Activated CD4-positive, alpha-beta T cell treated with anti-CD3 and anti-CD28 coated beads, Interleukin-2, amount 10 ng/mL, durations not matched to agents 7 days and 5 days (primary cell): ENCODE data around the gene CACNA1S. TPM values are rescaled to one million over a fixed set of nuclear protein-coding genes. Genes with fewer than 3 reads are reported as not detected.

Source experiments
- CTCF ChIA-PET: fragments of 350-600 bp; sonication (Branson Sonifier 250); formaldehyde crosslinking; loops from one replicate; lab custom pipeline; 2021; ENCODE audit warnings: antibody characterized with exemption; lab: Charles Lee
- POLR2A ChIA-PET: fragments of 350-600 bp; sonication (Branson Sonifier 250); formaldehyde crosslinking; loops from one replicate; lab custom pipeline; 2021; ENCODE audit warnings: antibody characterized with exemption; lab: Charles Lee
- DNase-seq: peaks from one replicate; pipeline ENCODE4 v3.0.0-alpha.2; 2020
- H3K27ac Mint-ChIP-seq: one replicate; pipeline ENCODE4 v1.8.0; 2021; ENCODE audit warnings: mild to moderate bottlenecking, moderate library complexity, mixed read lengths
- H3K27me3 Mint-ChIP-seq: one replicate; pipeline ENCODE4 v1.8.0; 2021; ENCODE audit warnings: mixed read lengths
- H3K36me3 Mint-ChIP-seq: one replicate; pipeline ENCODE4 v1.8.0; 2021; ENCODE audit warnings: low read depth, mixed read lengths
- H3K4me1 Mint-ChIP-seq: one replicate; pipeline ENCODE4 v1.8.0; 2021; ENCODE audit warnings: mixed read lengths
- H3K4me3 Mint-ChIP-seq: one replicate; pipeline ENCODE4 v1.8.0; 2021; ENCODE audit warnings: mild to moderate bottlenecking, moderate library complexity, mixed read lengths
- H3K9me3 Mint-ChIP-seq: one replicate; pipeline ENCODE4 v1.8.0; 2021; ENCODE audit warnings: mixed read lengths
- total RNA-seq, 2 experiments: library from RNA; stranded (reverse); gene quantifications; one replicate each; pipeline ENCODE4 v1.2.3, GENCODE V29; 2021

CACNA1S gene
- total RNA-seq, 2 experiments from 2014 or later: not detected

DNA sequence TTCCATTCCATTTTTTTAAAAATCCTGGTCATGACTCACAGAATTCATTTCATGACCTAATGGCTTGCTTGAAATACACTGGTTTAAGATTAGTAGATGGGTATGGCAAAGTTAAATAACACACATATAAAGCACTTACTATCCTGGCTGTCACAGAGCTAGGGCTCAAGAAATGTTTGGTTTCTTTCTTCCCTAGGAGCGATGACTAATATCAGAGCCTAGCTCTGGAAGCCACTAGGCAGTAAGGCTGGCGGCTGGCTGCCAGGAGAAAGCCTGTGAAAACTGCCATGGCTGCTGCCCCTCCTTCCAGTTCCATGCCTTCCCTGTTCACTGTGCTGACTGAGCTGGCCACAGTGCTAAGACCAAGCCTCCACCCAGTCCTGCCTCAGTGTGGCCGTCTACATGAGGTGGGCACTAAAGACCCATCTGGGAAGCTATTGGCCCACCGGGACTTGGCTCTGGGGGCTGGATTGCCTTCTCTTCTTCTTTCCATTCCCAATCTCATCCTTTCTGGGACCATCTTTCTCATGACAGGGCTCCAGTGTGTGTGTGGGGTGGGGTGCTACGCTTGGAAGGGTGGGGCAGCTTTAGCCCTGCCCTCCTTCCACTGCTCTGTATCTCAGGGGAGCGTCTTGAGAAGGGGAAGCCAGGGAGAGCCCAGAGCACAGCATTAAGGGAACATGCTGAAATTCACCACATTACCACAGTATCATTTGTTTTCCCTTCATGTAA is 25.5 kb upstream of the CACNA1S start:
- CTCF ChIA-PET: interaction anchor here (1.3 to 1.4 kb wide), 3 partner anchors 9 to 19 kb away, joined by 3 to 5 read pairs (median 3); partner anchors contain the start of gene TMEM9
- H3K4me1 Mint-ChIP-seq: no peaks in the 10 kb centered on the region
- no peaks in the 10 kb centered on the region for H3K27me3 Mint-ChIP-seq
- no peaks in the 10 kb centered on the region for H3K9me3 Mint-ChIP-seq
- H3K4me3 Mint-ChIP-seq: no peak overlapping the region
- POLR2A ChIA-PET: no interaction called here
- no peak for DNase-seq
- H3K27ac Mint-ChIP-seq: no peak overlapping the region
- H3K36me3 Mint-ChIP-seq: no peaks in the 10 kb centered on the region

DNA sequence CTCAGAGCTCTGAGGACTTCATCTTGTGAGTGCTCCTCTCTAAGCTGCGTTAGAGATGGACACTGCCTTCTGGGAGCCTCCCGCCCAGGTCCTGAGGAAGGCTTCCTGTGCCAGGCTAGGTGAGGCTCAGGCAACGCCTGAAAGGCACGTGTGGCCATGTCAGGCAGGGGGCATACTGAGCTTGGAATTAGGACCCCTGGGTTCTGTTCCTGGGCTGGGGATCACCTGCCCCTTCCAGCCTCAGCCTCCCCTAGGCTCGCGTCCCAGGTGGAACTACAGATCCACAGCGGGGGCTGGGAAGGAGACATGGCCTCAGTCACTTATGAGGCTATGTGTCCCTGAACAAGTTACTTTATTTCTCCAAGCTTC is 24.8 kb upstream of the CACNA1S start:
- no peaks in the 10 kb centered on the region for H3K9me3 Mint-ChIP-seq
- ChIA-PET POLR2A (no interaction called here), CTCF (interaction anchor here (0.5 to 1.3 kb wide), 3 partner anchors 10 to 294 kb away, joined by 3 to 5 read pairs (median 4); no protein-coding TSS in a partner anchor)
- H3K4me1 Mint-ChIP-seq: no peaks in the 10 kb centered on the region
- H3K4me3 Mint-ChIP-seq: no peak overlapping the region
- DNase-seq: no peak
- H3K36me3 Mint-ChIP-seq: no peaks in the 10 kb centered on the region
- H3K27me3 Mint-ChIP-seq: no peaks in the 10 kb centered on the region
- H3K27ac Mint-ChIP-seq: no peak overlapping the region

GRCh38 chr1:201136355-201137023 is 24.3 kb upstream of the CACNA1S start:
- Mint-ChIP-seq H3K4me3 (no peak overlapping the region), H3K9me3 (no peaks in the 10 kb centered on the region), H3K36me3 (no peaks in the 10 kb centered on the region), H3K27me3 (no peaks in the 10 kb centered on the region), H3K27ac (no peak overlapping the region), H3K4me1 (no peaks in the 10 kb centered on the region)
- ChIA-PET CTCF (interaction anchor here (0.5 to 1.3 kb wide), 4 partner anchors 10 to 293 kb away, joined by 3 to 5 read pairs (median 4); no protein-coding TSS in a partner anchor), POLR2A (no interaction called here)
- no peak for DNase-seq

DNA sequence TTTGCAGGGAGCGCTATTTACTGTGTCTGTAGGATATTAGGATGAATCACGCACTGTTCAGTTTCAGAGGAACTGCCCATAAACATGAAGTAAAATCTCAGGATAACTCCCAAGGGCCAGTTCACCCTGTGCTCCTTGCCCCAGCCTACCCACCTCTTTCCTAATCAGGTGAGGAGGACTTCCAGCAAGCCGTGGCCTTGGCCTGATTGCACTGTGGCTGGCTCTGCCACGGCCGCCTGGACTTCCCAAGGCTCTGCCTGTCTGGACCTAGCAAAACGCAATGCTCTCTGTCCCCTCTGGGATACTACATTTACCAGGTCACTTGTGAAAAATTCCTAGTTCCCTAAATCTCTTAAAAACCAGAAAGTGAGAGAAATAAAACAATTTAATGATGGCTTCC is 22.2 kb upstream of the CACNA1S start:
- H3K36me3 Mint-ChIP-seq: no peaks in the 10 kb centered on the region
- no peak for DNase-seq
- H3K27me3 Mint-ChIP-seq: no peaks in the 10 kb centered on the region
- H3K4me1 Mint-ChIP-seq: no peaks in the 10 kb centered on the region
- H3K27ac Mint-ChIP-seq: no peak overlapping the region
- H3K4me3 Mint-ChIP-seq: no peak overlapping the region
- no peaks in the 10 kb centered on the region for H3K9me3 Mint-ChIP-seq
- ChIA-PET CTCF (no interaction called here), POLR2A (interaction anchor here (0.6 kb wide), 1 partner anchor 92 kb away, joined by 5 read pairs; no protein-coding TSS in a partner anchor)

DNA sequence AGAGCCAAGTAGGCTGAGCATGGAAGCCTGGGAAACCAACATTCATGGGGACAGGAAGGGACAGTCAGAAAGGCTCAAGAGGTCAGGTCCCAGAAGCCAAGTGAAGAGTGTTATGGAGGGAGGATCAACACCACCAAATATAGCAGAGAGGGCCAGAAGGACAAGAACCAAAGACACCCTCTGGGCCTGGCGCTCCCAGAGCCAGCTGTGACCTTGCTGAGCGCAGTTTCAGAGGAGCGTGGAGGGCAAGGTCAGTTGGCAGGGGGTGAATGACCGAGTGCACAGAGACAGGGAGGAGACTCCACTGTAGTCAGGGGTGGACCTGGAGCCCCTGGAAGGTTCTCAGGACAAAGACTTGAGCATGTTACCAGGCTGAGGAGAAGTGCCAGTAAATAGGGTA is 19.2 kb upstream of the CACNA1S start:
- Mint-ChIP-seq H3K36me3 (no peaks in the 10 kb centered on the region), H3K27ac (no peak overlapping the region), H3K4me3 (no peak overlapping the region), H3K4me1 (no peaks in the 10 kb centered on the region), H3K27me3 (no peaks in the 10 kb centered on the region), H3K9me3 (no peaks in the 10 kb centered on the region)
- ChIA-PET CTCF (no interaction called here), POLR2A (no interaction called here)
- no peak for DNase-seq

DNA sequence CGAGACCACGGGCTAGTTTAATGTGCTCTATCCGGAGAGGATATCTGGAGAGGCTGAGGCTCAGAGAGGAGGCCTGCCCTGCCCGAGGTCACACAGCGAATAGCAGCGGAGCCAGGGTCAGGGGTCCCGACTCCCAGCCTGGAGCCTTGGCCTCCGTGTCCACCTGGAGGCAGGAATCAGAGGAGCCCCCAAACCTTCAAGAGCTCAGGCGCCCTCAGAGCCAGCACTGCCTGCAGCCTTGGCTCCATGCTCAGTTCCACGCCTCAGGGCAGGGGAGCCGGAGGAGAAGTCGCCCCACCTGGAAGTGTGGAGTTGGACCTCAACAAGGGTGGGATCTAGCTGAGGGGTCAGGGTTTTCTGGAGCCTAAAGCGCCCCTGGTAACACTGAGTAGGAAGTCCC is 16.7 kb upstream of the CACNA1S start:
- CTCF ChIA-PET: interaction anchor here (0.6 to 2.2 kb wide), 2 partner anchors 10 to 51 kb away, joined by 3 to 11 read pairs; no protein-coding TSS in a partner anchor
- H3K4me1 Mint-ChIP-seq: no peaks in the 10 kb centered on the region
- H3K27ac Mint-ChIP-seq: no peak overlapping the region

DNA sequence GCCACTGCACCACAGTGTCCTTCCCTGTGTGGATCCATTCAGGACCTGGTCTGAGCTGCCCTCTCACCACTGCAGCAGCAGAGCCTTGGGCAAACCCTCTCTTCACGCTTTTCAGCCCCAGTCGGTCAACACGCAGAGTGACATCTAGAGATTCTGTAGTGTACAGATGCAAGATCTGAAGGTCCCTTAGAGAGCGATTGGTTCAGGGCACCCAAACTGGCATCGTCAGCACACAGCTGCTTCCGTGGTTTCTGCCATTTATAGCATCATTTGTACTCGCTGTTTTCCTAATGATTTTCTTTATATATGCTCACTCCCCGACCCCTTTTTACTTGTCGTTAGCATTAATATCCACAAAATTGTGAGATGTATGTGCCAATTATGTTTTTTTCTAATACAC is 16.2 kb upstream of the CACNA1S start:
- peaks cover 10% of the 10 kb centered on the region for H3K27me3 Mint-ChIP-seq
- ChIA-PET CTCF (interaction anchor here (2.2 kb wide), 1 partner anchor 10 kb away, joined by 11 read pairs; no protein-coding TSS in a partner anchor), POLR2A (no interaction called here)
- no peaks in the 10 kb centered on the region for H3K36me3 Mint-ChIP-seq
- no peaks in the 10 kb centered on the region for H3K9me3 Mint-ChIP-seq
- DNase-seq: no peak
- no peak overlapping the region for H3K4me3 Mint-ChIP-seq
- no peaks in the 10 kb centered on the region for H3K4me1 Mint-ChIP-seq
- H3K27ac Mint-ChIP-seq: no peak overlapping the region

More for the DNA sequence above, 16.7 kb upstream of the CACNA1S start:
- Mint-ChIP-seq H3K36me3 (no peaks in the 10 kb centered on the region), H3K27me3 (peaks cover 7% of the 10 kb centered on the region), H3K4me3 (no peak overlapping the region), H3K9me3 (no peaks in the 10 kb centered on the region)
- POLR2A ChIA-PET: no interaction called here
- no peak for DNase-seq

- no peaks in the 10 kb centered on the region for H3K36me3 Mint-ChIP-seq
- H3K9me3 Mint-ChIP-seq: no peaks in the 10 kb centered on the region
- no peak overlapping the region for H3K27ac Mint-ChIP-seq
- no peak overlapping the region for H3K4me3 Mint-ChIP-seq
- H3K4me1 Mint-ChIP-seq: no peaks in the 10 kb centered on the region
- peaks cover 10% of the 10 kb centered on the region for H3K27me3 Mint-ChIP-seq
- POLR2A ChIA-PET: no interaction called here
- no peak for DNase-seq
- CTCF ChIA-PET: interaction anchor here (2.2 kb wide), 1 partner anchor 9 kb away, joined by 11 read pairs; no protein-coding TSS in a partner anchor
Measured at GRCh38 chr1:201127755-201128455, 15.7 kb upstream of the CACNA1S start.

- CTCF ChIA-PET: interaction anchor here (1.5 kb wide), 1 partner anchor 13 kb away, joined by 5 read pairs; no protein-coding TSS in a partner anchor
- H3K9me3 Mint-ChIP-seq: no peaks in the 10 kb centered on the region
Measured at GRCh38 chr1:201126832-201127754, 14.9 kb upstream of the CACNA1S start, which contains the start of gene ASCL5. TSS of gene ASCL5 (minus strand) at chr1:201127184. CDS start at chr1:201115372, 11,812 bp downstream.

GRCh38 chr1:201126463-201126831 is 14.2 kb upstream of the CACNA1S start:
- POLR2A ChIA-PET: no interaction called here
- DNase-seq: no peak
- peaks cover 17% of the 10 kb centered on the region for H3K27me3 Mint-ChIP-seq
- no peaks in the 10 kb centered on the region for H3K36me3 Mint-ChIP-seq
- H3K4me3 Mint-ChIP-seq: no peak overlapping the region
- H3K27ac Mint-ChIP-seq: no peak overlapping the region
- CTCF ChIA-PET: interaction anchor here (0.6 to 1.5 kb wide), 3 partner anchors 12 to 187 kb away, joined by 3 to 5 read pairs (median 3); partner anchors contain the start of gene CACNA1S
- no peaks in the 10 kb centered on the region for H3K9me3 Mint-ChIP-seq
- H3K4me1 Mint-ChIP-seq: no peaks in the 10 kb centered on the region

More at GRCh38 chr1:201126832-201127754, 14.9 kb upstream of the CACNA1S start, which contains the start of gene ASCL5:
- POLR2A ChIA-PET: no interaction called here
- H3K36me3 Mint-ChIP-seq: no peaks in the 10 kb centered on the region
- DNase-seq: no peak
- peaks cover 11% of the 10 kb centered on the region for H3K27me3 Mint-ChIP-seq
- no peaks in the 10 kb centered on the region for H3K4me1 Mint-ChIP-seq
- no peak within 1 kb of the TSS for H3K4me3 Mint-ChIP-seq
- no peak within 1 kb of the TSS for H3K27ac Mint-ChIP-seq

GRCh38 chr1:201125800-201126199 is 13.6 kb upstream of the CACNA1S start:
- no peak for DNase-seq
- Mint-ChIP-seq H3K9me3 (no peaks in the 10 kb centered on the region), H3K27me3 (peaks cover 20% of the 10 kb centered on the region), H3K4me3 (no peak overlapping the region), H3K36me3 (no peaks in the 10 kb centered on the region), H3K4me1 (no peaks in the 10 kb centered on the region), H3K27ac (no peak overlapping the region)
- POLR2A ChIA-PET: no interaction called here
- CTCF ChIA-PET: interaction anchor here (0.6 to 1.5 kb wide), 3 partner anchors 11 to 187 kb away, joined by 3 to 5 read pairs (median 3); partner anchors contain the start of gene CACNA1S

- DNase-seq: no peak
- Mint-ChIP-seq H3K36me3 (no peaks in the 10 kb centered on the region), H3K27me3 (peaks cover 22% of the 10 kb centered on the region), H3K9me3 (no peaks in the 10 kb centered on the region), H3K4me1 (peaks cover 2% of the 10 kb centered on the region), H3K27ac (no peak overlapping the region), H3K4me3 (no peak overlapping the region)
- POLR2A ChIA-PET: no interaction called here
- CTCF ChIA-PET: no interaction called here
Measured at GRCh38 chr1:201125019-201125418, 12.8 kb upstream of the CACNA1S start.
